ENCODE measurements around the gene PPP2R5A. TPM values are rescaled to one million over a fixed set of nuclear protein-coding genes. Genes with fewer than 3 reads are reported as not detected.

PPP2R5A gene
- total RNA-seq, 4 donors from 2014 or later, result 43.2 to 88.9 (median 59.5) TPM

DNA sequence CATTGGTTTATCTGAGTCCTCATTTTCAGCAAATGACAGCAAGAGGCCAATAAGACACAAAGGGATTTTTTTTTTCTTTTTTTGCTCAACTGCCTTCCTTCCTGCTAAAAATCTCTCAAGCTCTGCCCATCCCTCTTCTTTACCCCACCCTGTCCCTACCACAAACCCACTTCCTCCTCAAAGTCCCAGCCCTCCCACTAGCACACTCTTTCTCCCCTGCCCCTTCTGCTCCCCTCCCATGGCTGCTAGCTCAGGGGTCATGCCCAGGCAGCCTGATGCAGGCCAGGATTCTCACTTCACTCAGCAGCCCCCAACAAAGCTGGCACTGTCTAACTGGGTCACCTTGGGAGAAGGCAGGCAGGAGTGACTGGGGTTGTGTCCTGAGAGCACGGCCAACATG lies 28.8 kb upstream of the PPP2R5A start:
- Histone ChIP-seq H3K27ac (no peak overlapping the region), H3K9me3 (no peaks in the 10 kb centered on the region), H3K4me1 (peaks cover 0 to 7% (median 0%) of the 10 kb centered on the region in 3 donors), H3K27me3 (no peaks in the 10 kb centered on the region), H3K36me3 (no peaks in the 10 kb centered on the region), H3K4me3 (no peak overlapping the region)
- TF ChIP-seq POLR2AphosphoS5 (IDR thresholded peaks at IDR 0.05), result no peak
- TF ChIP-seq, protein P1, sequence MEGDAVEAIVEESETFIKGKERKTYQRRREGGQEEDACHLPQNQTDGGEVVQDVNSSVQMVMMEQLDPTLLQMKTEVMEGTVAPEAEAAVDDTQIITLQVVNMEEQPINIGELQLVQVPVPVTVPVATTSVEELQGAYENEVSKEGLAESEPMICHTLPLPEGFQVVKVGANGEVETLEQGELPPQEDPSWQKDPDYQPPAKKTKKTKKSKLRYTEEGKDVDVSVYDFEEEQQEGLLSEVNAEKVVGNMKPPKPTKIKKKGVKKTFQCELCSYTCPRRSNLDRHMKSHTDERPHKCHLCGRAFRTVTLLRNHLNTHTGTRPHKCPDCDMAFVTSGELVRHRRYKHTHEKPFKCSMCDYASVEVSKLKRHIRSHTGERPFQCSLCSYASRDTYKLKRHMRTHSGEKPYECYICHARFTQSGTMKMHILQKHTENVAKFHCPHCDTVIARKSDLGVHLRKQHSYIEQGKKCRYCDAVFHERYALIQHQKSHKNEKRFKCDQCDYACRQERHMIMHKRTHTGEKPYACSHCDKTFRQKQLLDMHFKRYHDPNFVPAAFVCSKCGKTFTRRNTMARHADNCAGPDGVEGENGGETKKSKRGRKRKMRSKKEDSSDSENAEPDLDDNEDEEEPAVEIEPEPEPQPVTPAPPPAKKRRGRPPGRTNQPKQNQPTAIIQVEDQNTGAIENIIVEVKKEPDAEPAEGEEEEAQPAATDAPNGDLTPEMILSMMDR (IDR thresholded peaks at IDR 0.05), result no peak
- TF ChIP-seq EP300 (IDR thresholded peaks at IDR 0.05), result no peak
- TF ChIP-seq POLR2A (IDR thresholded peaks at IDR 0.05), result no peak
- 80% methylated on average over 1 of the region's 1 CpG; no CpG with 5 or more reads in 1 of the 2 donors for WGBS, 2 donors (ENCODE audit: low coverage in 1 of 2)
- ATAC-seq, result no peak

DNA sequence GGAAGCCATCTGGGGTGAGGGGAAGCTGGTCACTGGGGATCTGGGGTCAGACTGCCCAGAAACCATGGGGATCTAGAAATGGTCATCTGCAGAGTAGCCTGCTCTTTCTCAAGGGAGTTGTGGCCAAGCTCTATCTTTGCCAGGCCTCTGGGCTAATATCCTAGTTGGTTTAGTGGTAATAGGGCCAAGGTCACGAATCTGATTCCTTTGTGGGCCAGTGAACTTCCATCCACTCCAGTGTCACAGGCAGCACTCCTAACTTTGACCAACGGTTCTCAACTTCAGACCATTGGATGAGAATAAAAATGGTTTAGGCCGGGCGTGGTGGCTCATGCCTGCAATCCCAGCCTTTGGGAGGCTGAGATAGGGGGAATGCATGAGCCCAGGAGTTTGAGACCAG lies 28.1 kb upstream of the PPP2R5A start:
- TF ChIP-seq, protein P1 (IDR thresholded peaks at IDR 0.05), result no peak
- no peak for TF ChIP-seq EP300 (IDR thresholded peaks at IDR 0.05)
- no peak for TF ChIP-seq POLR2AphosphoS5 (IDR thresholded peaks at IDR 0.05)
- no peak for TF ChIP-seq POLR2A (IDR thresholded peaks at IDR 0.05)
- 60 to 97% methylated on average over 3 of the region's 4 CpGs for WGBS, 2 donors (ENCODE audit: low coverage in 1 of 2)
- Histone ChIP-seq H3K9me3 (no peaks in the 10 kb centered on the region), H3K36me3 (no peaks in the 10 kb centered on the region), H3K27ac (no peak overlapping the region), H3K4me1 (peaks cover 0 to 7% (median 0%) of the 10 kb centered on the region in 3 donors), H3K4me3 (no peak overlapping the region), H3K27me3 (no peaks in the 10 kb centered on the region)
- ATAC-seq, result no peak

DNA sequence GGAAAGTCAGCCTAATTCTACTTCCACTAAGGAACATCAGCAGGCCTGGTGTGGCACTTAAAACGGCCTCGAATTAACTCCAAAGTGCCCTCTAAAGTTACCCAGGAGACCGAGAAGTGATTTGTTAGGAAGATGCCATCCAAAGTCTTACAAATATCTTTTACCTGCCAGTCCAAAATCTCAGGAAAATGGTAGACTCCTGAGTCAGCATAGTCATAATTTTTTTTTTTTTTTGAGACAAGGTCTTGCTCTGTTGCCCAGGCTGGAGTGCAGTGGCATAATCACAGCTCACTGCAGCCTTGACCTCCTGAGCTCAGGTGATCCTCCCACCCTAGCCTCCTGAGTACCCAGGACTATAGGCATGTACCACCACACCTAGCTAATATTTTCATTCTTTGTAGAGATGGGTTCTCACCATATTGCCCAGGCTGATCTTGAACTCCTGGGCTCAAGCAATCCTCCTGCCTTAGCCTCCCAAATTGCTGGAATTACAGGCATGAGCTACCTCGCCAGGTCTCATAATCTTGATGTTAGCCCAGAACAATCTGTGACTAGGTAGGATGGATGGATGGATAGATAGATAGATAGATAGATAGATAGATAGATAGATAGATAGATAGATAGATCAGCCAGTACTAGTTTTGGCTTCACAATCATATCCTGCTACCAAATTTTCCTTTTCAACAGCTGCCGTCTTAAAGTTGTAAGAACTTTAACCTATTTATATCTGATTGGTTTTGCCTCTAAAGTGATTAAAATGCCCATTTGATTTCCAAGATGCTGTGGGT lies 25.3 kb upstream of the PPP2R5A start:
- WGBS, 2 donors (ENCODE audit: low coverage in 1 of 2), result 88 to 92% methylated on average over 4 to 5 of the region's 5 CpGs
- ATAC-seq, result no peak
- Histone ChIP-seq H3K27me3 (no peaks in the 10 kb centered on the region), H3K27ac (no peak overlapping the region), H3K36me3 (no peaks in the 10 kb centered on the region), H3K9me3 (no peaks in the 10 kb centered on the region), H3K4me3 (no peak overlapping the region), H3K4me1 (peaks cover 0 to 7% (median 0%) of the 10 kb centered on the region in 3 donors)
- no peak for TF ChIP-seq POLR2AphosphoS5 (IDR thresholded peaks at IDR 0.05)
- no peak for TF ChIP-seq POLR2A (IDR thresholded peaks at IDR 0.05)
- no peak for TF ChIP-seq EP300 (IDR thresholded peaks at IDR 0.05)
- TF ChIP-seq, protein P1 (IDR thresholded peaks at IDR 0.05), result no peak

DNA sequence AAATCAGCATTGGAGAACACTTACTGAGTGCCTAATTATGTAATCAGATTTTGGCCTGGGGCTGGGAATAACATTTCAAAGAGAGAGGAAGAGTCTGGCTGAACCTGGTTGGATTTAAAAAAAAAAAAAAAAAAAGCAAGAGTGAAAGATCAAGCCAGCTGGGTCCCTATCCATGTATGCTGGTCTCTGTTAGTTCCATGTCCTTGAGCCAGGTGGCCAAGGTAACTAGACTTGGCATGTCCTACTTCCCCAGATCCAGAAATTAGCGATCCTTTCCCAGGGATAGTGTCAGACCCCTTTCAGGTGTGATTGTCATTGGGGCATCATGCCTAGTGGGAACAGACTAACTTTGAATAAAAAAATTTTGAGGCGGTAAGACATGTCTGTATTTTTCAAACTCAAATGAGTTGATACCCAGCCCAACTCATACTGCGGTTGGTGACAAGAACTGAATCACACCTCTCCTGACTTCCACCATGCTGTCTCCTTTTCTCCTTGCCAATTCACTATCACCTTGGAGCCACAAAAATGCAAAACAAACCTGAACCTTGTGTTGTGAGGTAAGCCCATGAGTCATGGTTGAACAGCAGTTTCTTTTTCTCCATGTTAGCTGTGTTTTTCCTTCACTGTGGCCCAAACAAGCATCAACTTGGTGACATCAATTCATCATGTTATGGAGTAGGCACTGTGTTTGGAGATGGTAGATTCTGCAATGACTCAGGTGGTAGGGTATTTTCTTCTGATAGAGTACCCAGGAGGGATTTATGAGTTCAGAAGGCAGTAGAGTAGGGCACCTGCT lies 24.5 kb upstream of the PPP2R5A start:
- 84 to 93% methylated on average over 2 to 3 of the region's 3 CpGs for WGBS, 2 donors (ENCODE audit: low coverage in 1 of 2)
- no peak for ATAC-seq
- no peaks in the 10 kb centered on the region for H3K27me3 ChIP-seq
- no peak overlapping the region for H3K27ac ChIP-seq
- peaks cover 0 to 7% (median 0%) of the 10 kb centered on the region in 3 donors for H3K4me1 ChIP-seq
- TF ChIP-seq, protein P1 (IDR thresholded peaks at IDR 0.05), result no peak
- no peak for TF ChIP-seq POLR2A (IDR thresholded peaks at IDR 0.05)
- TF ChIP-seq POLR2AphosphoS5 (IDR thresholded peaks at IDR 0.05), result no peak
- no peaks in the 10 kb centered on the region for H3K36me3 ChIP-seq
- H3K4me3 ChIP-seq, result no peak overlapping the region
- no peaks in the 10 kb centered on the region for H3K9me3 ChIP-seq
